HepG2 (cell line): ENCODE measurements around the gene IZUMO4. TPM values are rescaled to one million over a fixed set of nuclear protein-coding genes. Genes with fewer than 3 reads are reported as not detected.

Experiments used
- AHR ChIP-seq: IDR thresholded peaks from 2 replicates; pipeline ENCODE4 v1.6.1; 2018; ENCODE audit warnings: missing genetic modification reagents, missing compliant biosample characterization
- DNMT1 ChIP-seq: sonication (generic); formaldehyde crosslinking; IDR thresholded peaks from 2 replicates; pipeline ENCODE4 v1.5.1; 2020; ENCODE audit warnings: mild to moderate bottlenecking, missing genetic modification reagents
- ETV6 ChIP-seq: sonication (generic); formaldehyde crosslinking; conservative IDR thresholded peaks from 2 replicates; pipeline ENCODE4 v1.4.0; 2020; ENCODE audit warnings: missing genetic modification reagents
- FOXP1 ChIP-seq, 2 experiments: fragments of 450-650 bp in 1 of 2; IDR thresholded peaks; 2 replicates each; pipeline ENCODE4 v1.6.1; 2017 to 2018; ENCODE audit warnings: antibody characterized with exemption in 1 of 2
- HNRNPUL1 ChIP-seq: fragments of 200-400 bp; formaldehyde crosslinking; IDR thresholded peaks from 2 replicates; pipeline ENCODE4 v1.6.1; 2017; ENCODE audit warnings: low read depth, mild to moderate bottlenecking, low read length, moderate library complexity
- POLR2AphosphoS5 ChIP-seq: IDR thresholded peaks from 2 replicates; pipeline ENCODE4 v1.6.1; 2012; ENCODE audit warnings: low read depth, low read length
- ZNF296 ChIP-seq: sonication (generic); formaldehyde crosslinking; conservative IDR thresholded peaks from 2 replicates; pipeline ENCODE4 v1.5.0; 2020; ENCODE audit warnings: mild to moderate bottlenecking, missing genetic modification reagents
- ZNF30 ChIP-seq: sonication (generic); formaldehyde crosslinking; IDR thresholded peaks from 2 replicates; pipeline ENCODE4 v1.5.0; 2020; ENCODE audit warnings: mild to moderate bottlenecking, missing genetic modification reagents
- ZNF367 ChIP-seq: sonication (generic); formaldehyde crosslinking; IDR thresholded peaks from 2 replicates; pipeline ENCODE4 v1.4.0; 2020; ENCODE audit warnings: missing genetic modification reagents, borderline replicate concordance
- ZNF605 ChIP-seq: sonication (generic); formaldehyde crosslinking; IDR thresholded peaks from 2 replicates; pipeline ENCODE4 v1.8.0; 2022; ENCODE audit warnings: mild to moderate bottlenecking, missing genetic modification reagents
- ZNF775 ChIP-seq: sonication (generic); formaldehyde crosslinking; IDR thresholded peaks from 2 replicates; pipeline ENCODE4 v1.4.0; 2020; ENCODE audit warnings: missing genetic modification reagents, mild to moderate bottlenecking, moderate library complexity, borderline replicate concordance
- ZNF788 ChIP-seq: sonication (generic); formaldehyde crosslinking; IDR thresholded peaks from 2 replicates; pipeline ENCODE4 v1.5.0; 2020; ENCODE audit warnings: mild to moderate bottlenecking, missing genetic modification reagents, borderline replicate concordance
- polyA plus RNA-seq, 8 experiments: library from polyadenylated mRNA; depleted of rRNA in 3 of 8; stranded (reverse) in 7 of 8; unstranded in 1 of 8; fragments of >200 nt; fragmentation: Illumina TruSeq in 4 of 8; extraction: Trizol in 4 of 8; gene quantifications; 2 replicates each; pipeline versions ENCODE4 v1.2.1 to v1.2.3, GENCODE V29; 2011 to 2016; ENCODE audit warnings: low read depth in 4 of 8, missing spikeins in 1 of 8, mixed read lengths in 1 of 8; ENCODE audit not compliant: insufficient read depth in 1 of 8
- total RNA-seq, 5 experiments: library from RNA; depleted of rRNA; stranded (reverse); fragments of >200 nt; fragmentation: Illumina TruSeq; extraction: Trizol; gene quantifications; 2 replicates each; pipeline ENCODE4 v1.2.3, GENCODE V29; 2016; ENCODE audit warnings: low read depth in 1 of 5
- TF ChIP-seq, protein P1 (sequence below): sonication (generic); formaldehyde crosslinking; IDR thresholded peaks from 2 replicates; pipeline ENCODE4 v1.5.0; 2020; ENCODE audit warnings: mild to moderate bottlenecking, missing genetic modification reagents, borderline replicate concordance
- TF ChIP-seq, protein P2 (sequence below): sonication (generic); formaldehyde crosslinking; IDR thresholded peaks from 2 replicates; pipeline ENCODE4 v1.5.1; 2020; ENCODE audit warnings: missing genetic modification reagents, mild to moderate bottlenecking, borderline replicate concordance
- TF ChIP-seq, protein P3 (sequence below): sonication (generic); formaldehyde crosslinking; IDR thresholded peaks from 2 replicates; pipeline ENCODE4 v1.4.0; 2020; ENCODE audit warnings: missing genetic modification reagents
- TF ChIP-seq, protein P4 (sequence below): sonication (generic); formaldehyde crosslinking; IDR thresholded peaks from 2 replicates; pipeline ENCODE4 v1.4.0; 2020; ENCODE audit warnings: low read depth, mild to moderate bottlenecking, missing genetic modification reagents
- TF ChIP-seq, protein P5 (sequence below): sonication (generic); formaldehyde crosslinking; IDR thresholded peaks from 2 replicates; pipeline ENCODE4 v1.5.0; 2020; ENCODE audit warnings: missing genetic modification reagents

Gene IZUMO4
- total and polyA plus RNA-seq, 2 of the 13 experiments (the other 11 are each of a cell fraction or from before 2014, with no cell fraction given), result 0.77 to 3.9 TPM

DNA sequence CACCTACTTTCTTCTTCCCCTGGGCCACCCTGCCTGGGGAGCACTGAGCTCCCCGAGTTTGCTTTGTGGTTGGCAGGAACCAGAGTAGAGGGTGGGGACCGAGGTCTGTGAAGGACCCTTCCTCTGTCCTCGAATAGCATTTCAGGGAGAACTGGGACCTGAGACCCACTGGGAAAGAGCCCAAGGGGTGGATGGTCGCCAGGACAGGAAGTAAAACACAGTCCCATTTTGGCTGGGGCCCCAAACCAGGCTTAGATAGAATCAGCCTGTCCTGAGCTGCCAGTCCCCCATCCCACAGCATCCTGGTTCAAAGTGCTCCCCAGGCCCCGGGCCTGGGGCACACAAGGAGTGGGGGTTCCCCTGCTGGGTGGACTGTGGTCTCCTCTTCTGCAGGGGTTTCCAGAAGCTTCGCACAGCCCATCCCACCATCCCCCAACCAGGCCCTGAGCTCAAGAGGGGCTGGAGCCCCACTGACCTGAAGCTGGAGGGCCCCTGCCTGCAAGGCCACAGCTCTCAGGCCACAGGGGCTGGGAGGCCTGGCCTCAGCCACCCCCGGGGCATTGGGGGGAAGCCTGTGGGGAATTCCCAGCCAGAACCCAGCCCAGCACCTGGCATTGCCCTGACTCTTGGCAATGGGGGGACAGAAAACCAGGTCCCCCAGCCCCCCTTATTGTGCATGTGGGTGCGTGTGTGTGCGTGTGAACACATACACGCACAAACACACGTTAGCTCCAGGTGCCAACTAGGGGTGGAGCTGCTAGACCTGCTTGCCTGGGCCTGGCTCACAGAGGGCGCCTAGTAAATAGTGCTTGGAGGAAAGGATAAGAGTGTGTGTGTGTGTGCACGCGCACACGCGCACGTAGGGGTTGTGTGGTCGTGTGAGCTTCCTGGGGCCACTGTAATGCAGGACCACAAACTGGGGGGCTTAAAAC, 44.7 kb upstream of the IZUMO4 start (continued):
- TF ChIP-seq, protein P1, sequence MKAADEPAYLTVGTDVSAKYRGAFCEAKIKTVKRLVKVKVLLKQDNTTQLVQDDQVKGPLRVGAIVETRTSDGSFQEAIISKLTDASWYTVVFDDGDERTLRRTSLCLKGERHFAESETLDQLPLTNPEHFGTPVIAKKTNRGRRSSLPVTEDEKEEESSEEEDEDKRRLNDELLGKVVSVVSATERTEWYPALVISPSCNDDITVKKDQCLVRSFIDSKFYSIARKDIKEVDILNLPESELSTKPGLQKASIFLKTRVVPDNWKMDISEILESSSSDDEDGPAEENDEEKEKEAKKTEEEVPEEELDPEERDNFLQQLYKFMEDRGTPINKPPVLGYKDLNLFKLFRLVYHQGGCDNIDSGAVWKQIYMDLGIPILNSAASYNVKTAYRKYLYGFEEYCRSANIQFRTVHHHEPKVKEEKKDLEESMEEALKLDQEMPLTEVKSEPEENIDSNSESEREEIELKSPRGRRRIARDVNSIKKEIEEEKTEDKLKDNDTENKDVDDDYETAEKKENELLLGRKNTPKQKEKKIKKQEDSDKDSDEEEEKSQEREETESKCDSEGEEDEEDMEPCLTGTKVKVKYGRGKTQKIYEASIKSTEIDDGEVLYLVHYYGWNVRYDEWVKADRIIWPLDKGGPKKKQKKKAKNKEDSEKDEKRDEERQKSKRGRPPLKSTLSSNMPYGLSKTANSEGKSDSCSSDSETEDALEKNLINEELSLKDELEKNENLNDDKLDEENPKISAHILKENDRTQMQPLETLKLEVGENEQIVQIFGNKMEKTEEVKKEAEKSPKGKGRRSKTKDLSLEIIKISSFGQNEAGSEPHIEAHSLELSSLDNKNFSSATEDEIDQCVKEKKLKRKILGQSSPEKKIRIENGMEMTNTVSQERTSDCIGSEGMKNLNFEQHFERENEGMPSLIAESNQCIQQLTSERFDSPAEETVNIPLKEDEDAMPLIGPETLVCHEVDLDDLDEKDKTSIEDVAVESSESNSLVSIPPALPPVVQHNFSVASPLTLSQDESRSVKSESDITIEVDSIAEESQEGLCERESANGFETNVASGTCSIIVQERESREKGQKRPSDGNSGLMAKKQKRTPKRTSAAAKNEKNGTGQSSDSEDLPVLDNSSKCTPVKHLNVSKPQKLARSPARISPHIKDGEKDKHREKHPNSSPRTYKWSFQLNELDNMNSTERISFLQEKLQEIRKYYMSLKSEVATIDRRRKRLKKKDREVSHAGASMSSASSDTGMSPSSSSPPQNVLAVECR (CRISPR knock-in tag), result peak; percentile 9; the same call in 1 of the 2 replicates
- no peak for TF ChIP-seq ZNF30 (CRISPR knock-in tag)
- TF ChIP-seq ZNF296 (CRISPR knock-in tag), result no peak
- no peak; the same call in 1 of the 2 replicates for TF ChIP-seq ZNF788 (CRISPR knock-in tag)
- no peak for TF ChIP-seq POLR2AphosphoS5
- no peak for TF ChIP-seq ZNF367 (CRISPR knock-in tag)
- TF ChIP-seq, protein P2, sequence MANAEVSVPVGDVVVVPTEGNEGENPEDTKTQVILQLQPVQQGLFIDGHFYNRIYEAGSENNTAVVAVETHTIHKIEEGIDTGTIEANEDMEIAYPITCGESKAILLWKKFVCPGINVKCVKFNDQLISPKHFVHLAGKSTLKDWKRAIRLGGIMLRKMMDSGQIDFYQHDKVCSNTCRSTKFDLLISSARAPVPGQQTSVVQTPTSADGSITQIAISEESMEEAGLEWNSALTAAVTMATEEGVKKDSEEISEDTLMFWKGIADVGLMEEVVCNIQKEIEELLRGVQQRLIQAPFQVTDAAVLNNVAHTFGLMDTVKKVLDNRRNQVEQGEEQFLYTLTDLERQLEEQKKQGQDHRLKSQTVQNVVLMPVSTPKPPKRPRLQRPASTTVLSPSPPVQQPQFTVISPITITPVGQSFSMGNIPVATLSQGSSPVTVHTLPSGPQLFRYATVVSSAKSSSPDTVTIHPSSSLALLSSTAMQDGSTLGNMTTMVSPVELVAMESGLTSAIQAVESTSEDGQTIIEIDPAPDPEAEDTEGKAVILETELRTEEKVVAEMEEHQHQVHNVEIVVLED (CRISPR knock-in tag), result no peak
- TF ChIP-seq, protein P3, sequence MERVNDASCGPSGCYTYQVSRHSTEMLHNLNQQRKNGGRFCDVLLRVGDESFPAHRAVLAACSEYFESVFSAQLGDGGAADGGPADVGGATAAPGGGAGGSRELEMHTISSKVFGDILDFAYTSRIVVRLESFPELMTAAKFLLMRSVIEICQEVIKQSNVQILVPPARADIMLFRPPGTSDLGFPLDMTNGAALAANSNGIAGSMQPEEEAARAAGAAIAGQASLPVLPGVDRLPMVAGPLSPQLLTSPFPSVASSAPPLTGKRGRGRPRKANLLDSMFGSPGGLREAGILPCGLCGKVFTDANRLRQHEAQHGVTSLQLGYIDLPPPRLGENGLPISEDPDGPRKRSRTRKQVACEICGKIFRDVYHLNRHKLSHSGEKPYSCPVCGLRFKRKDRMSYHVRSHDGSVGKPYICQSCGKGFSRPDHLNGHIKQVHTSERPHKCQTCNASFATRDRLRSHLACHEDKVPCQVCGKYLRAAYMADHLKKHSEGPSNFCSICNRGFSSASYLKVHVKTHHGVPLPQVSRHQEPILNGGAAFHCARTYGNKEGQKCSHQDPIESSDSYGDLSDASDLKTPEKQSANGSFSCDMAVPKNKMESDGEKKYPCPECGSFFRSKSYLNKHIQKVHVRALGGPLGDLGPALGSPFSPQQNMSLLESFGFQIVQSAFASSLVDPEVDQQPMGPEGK (CRISPR knock-in tag), result peak; percentile 36
- no peak for TF ChIP-seq AHR
- TF ChIP-seq, protein P4, sequence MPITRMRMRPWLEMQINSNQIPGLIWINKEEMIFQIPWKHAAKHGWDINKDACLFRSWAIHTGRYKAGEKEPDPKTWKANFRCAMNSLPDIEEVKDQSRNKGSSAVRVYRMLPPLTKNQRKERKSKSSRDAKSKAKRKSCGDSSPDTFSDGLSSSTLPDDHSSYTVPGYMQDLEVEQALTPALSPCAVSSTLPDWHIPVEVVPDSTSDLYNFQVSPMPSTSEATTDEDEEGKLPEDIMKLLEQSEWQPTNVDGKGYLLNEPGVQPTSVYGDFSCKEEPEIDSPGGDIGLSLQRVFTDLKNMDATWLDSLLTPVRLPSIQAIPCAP (CRISPR knock-in tag), result no peak
- TF ChIP-seq DNMT1 (CRISPR knock-in tag), result 0 out of 2 replicates have a peak, but pooled peaks have one; percentile 49
- no peak for TF ChIP-seq ZNF605
- TF ChIP-seq, protein P5, sequence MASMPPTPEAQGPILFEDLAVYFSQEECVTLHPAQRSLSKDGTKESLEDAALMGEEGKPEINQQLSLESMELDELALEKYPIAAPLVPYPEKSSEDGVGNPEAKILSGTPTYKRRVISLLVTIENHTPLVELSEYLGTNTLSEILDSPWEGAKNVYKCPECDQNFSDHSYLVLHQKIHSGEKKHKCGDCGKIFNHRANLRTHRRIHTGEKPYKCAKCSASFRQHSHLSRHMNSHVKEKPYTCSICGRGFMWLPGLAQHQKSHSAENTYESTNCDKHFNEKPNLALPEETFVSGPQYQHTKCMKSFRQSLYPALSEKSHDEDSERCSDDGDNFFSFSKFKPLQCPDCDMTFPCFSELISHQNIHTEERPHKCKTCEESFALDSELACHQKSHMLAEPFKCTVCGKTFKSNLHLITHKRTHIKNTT (CRISPR knock-in tag), result no peak
- TF ChIP-seq FOXP1 (IDR thresholded peaks at IDR 0.05), result no peak
- no peak; the same call in 1 of the 2 replicates for TF ChIP-seq FOXP1 (CRISPR knock-in tag; IDR thresholded peaks at IDR 0.05)
- no peak for TF ChIP-seq HNRNPUL1
- no peak for TF ChIP-seq ZNF775 (CRISPR knock-in tag)
- no peak for TF ChIP-seq ETV6
